Liver (tissue), 9 donors: Measurements from ENCODE around the gene VAPB. TPM values are rescaled to one million over a fixed set of nuclear protein-coding genes. Genes with fewer than 3 reads are reported as not detected.

Experiments used
- DNase-seq: peaks from one replicate; pipeline ENCODE4 v3.0.0-alpha.2; 2017; ENCODE audit warnings: low spot score
- H3K27ac ChIP-seq, 2 donors: one replicate each; pipeline ENCODE4 v1.7.0; 2013; ENCODE audit warnings: inconsistent platforms in 2 of 2, low read length in 2 of 2, control low read depth in 1 of 2, low read depth in 1 of 2, mild to moderate bottlenecking in 1 of 2
- H3K27me3 ChIP-seq, 4 donors: one replicate each; pipeline versions ENCODE4 v1.6.1 to v1.7.0; 2013; ENCODE audit warnings: low read length in 3 of 4, inconsistent platforms in 1 of 4, mild to moderate bottlenecking in 1 of 4, moderate library complexity in 1 of 4; ENCODE audit not compliant: control insufficient read depth in 4 of 4, insufficient read depth in 4 of 4
- H3K36me3 ChIP-seq, 4 donors: one replicate each; pipeline versions ENCODE4 v1.6.1 to v1.7.0; 2013; ENCODE audit warnings: low read length in 3 of 4, mild to moderate bottlenecking in 3 of 4, low read depth in 1 of 4, moderate library complexity in 1 of 4; ENCODE audit not compliant: control insufficient read depth in 4 of 4, insufficient read depth in 3 of 4
- H3K4me1 ChIP-seq, 4 donors: one replicate each; pipeline versions ENCODE4 v1.6.1 to v1.7.0; 2013; ENCODE audit warnings: low read length in 3 of 4, mild to moderate bottlenecking in 3 of 4, moderate library complexity in 1 of 4; ENCODE audit not compliant: control insufficient read depth in 4 of 4, insufficient read depth in 4 of 4
- H3K4me3 ChIP-seq, 3 donors: one replicate each; pipeline versions ENCODE4 v1.6.1 to v1.7.0; 2013; ENCODE audit warnings: low read length in 3 of 3, control low read depth in 1 of 3, low read depth in 1 of 3, mild to moderate bottlenecking in 1 of 3
- H3K9ac ChIP-seq, 2 donors: one replicate each; pipeline ENCODE4 v1.7.0; 2013; ENCODE audit warnings: low read length in 2 of 2, mild to moderate bottlenecking in 2 of 2, moderate library complexity in 2 of 2, control low read depth in 1 of 2, low read depth in 1 of 2
- H3K9me3 ChIP-seq, 4 donors: one replicate each; pipeline versions ENCODE4 v1.6.1 to v1.7.0; 2013; ENCODE audit warnings: low read length in 3 of 4; ENCODE audit not compliant: control insufficient read depth in 4 of 4
- CTCF ChIP-seq: fragments of 150-350 bp; IDR thresholded peaks from 2 replicates; pipeline ENCODE4 v1.5.1; 2017; ENCODE audit warnings: improper control_type of control experiment, low read depth, low read length; ENCODE audit not compliant: missing input control
- EGR1 ChIP-seq, 2 donors: IDR thresholded peaks; 2 replicates each; pipeline ENCODE4 v1.6.1; 2016 to 2018; ENCODE audit warnings: antibody characterized with exemption in 2 of 2, low read depth in 2 of 2
- FOXA1 ChIP-seq: IDR thresholded peaks from 2 replicates; pipeline ENCODE4 v1.6.1; 2016; ENCODE audit warnings: antibody characterized with exemption
- FOXA2 ChIP-seq: IDR thresholded peaks from 2 replicates; pipeline ENCODE4 v1.6.1; 2016; ENCODE audit warnings: antibody characterized with exemption
- GABPA ChIP-seq, 2 donors: IDR thresholded peaks in 1 of 2; conservative IDR thresholded peaks in 1 of 2; 2 replicates each; pipeline ENCODE4 v1.6.1; 2016; ENCODE audit warnings: antibody characterized with exemption in 2 of 2, mild to moderate bottlenecking in 1 of 2, moderate library complexity in 1 of 2
- HNF4A ChIP-seq, 2 donors: conservative IDR thresholded peaks; 2 replicates each; pipeline ENCODE4 v1.6.1; 2016; ENCODE audit warnings: antibody characterized with exemption in 2 of 2, mild to moderate bottlenecking in 2 of 2
- HNF4G ChIP-seq: IDR thresholded peaks from 2 replicates; pipeline ENCODE4 v1.6.1; 2016; ENCODE audit warnings: antibody characterized with exemption
- JUND ChIP-seq, 2 donors: IDR thresholded peaks; 2 replicates each; pipeline ENCODE4 v1.6.1; 2016; ENCODE audit warnings: antibody characterized with exemption in 2 of 2
- NR2F2 ChIP-seq: IDR thresholded peaks from 2 replicates; pipeline ENCODE4 v1.6.1; 2016; ENCODE audit warnings: antibody characterized with exemption
- RAD21 ChIP-seq, 2 donors: IDR thresholded peaks; 2 replicates each; pipeline ENCODE4 v1.6.1; 2016; ENCODE audit warnings: antibody characterized with exemption in 2 of 2, mild to moderate bottlenecking in 2 of 2
- REST ChIP-seq: IDR thresholded peaks from 2 replicates; pipeline ENCODE4 v1.6.1; 2016; ENCODE audit warnings: antibody characterized with exemption, mild to moderate bottlenecking
- RXRA ChIP-seq, 2 donors: IDR thresholded peaks; 2 replicates each; pipeline ENCODE4 v1.6.1; 2017 to 2018; ENCODE audit warnings: antibody characterized with exemption in 2 of 2, mild to moderate bottlenecking in 1 of 2
- SP1 ChIP-seq: IDR thresholded peaks from 2 replicates; pipeline ENCODE4 v1.6.1; 2018; ENCODE audit warnings: antibody characterized with exemption, mild to moderate bottlenecking
- TAF1 ChIP-seq: conservative IDR thresholded peaks from 2 replicates; pipeline ENCODE4 v1.6.1; 2016; ENCODE audit warnings: antibody characterized with exemption, mild to moderate bottlenecking
- YY1 ChIP-seq: IDR thresholded peaks from 2 replicates; pipeline ENCODE4 v1.6.1; 2016; ENCODE audit warnings: antibody characterized with exemption, mild to moderate bottlenecking
- ZBTB33 ChIP-seq: IDR thresholded peaks from 2 replicates; pipeline ENCODE4 v1.6.1; 2016; ENCODE audit warnings: antibody characterized with exemption
- WGBS: extraction: QIAGEN DNeasy Blood & Tissue Kit; methylation state at CpG from one replicate; pipeline ENCODE4 v1.1.7; 2013; 5-methylcytosine and 5-hydroxymethylcytosine counted together
- polyA plus RNA-seq, 2 donors: library from polyadenylated mRNA; stranded (reverse) in 1 of 2; unstranded in 1 of 2; fragments of 200-250 nt in 1 of 2; fragments of >200 nt in 1 of 2; fragmentation: Nextera tagmentation in 1 of 2; extraction: Ambion mirVana in 1 of 2; gene quantifications; one replicate each; pipeline versions ENCODE4 v1.2.1 to v1.2.3, GENCODE V29; 2013 to 2015
- total RNA-seq, 2 donors: library from RNA; depleted of rRNA; stranded (reverse); fragments of >200 nt; gene quantifications; one replicate each; pipeline ENCODE4 v1.2.3, GENCODE V29; 2014
- TF ChIP-seq, protein P1 (sequence below): IDR thresholded peaks from 2 replicates; pipeline ENCODE4 v1.6.1; 2016; ENCODE audit warnings: antibody characterized with exemption
- TF ChIP-seq, protein P2 (sequence below): IDR thresholded peaks from 2 replicates; pipeline ENCODE4 v1.6.1; 2016; ENCODE audit warnings: antibody characterized with exemption
- donor health status: healthy.
- donor health status: healthy.
- donor health status: healthy.
- donor health status: healthy.
- donor health status: healthy.

The VAPB gene
- total and polyA plus RNA-seq, 4 donors: 12.2 to 21.7 (median 18.5) TPM

DNA sequence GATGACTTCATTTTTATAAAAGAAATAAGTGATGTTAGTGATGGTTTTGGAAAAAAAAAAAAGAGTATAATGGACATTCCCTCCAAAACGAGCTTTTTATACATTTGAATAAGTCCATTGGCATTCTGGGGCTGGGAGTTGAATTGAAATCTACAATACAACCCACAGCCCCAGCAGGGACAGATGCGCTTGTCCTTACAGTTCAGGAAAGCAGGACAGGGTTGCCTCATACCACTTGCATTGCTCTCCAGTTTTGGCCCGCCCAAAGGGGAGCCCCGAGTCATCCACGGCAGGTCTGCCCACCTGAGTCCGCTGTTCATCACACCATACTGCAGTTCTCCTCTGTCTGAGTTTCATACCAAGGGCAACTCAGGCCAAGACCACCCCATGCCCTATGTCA lies 46.2 kb downstream of the VAPB start (continued):
- no peak for TF ChIP-seq EGR1 (IDR thresholded peaks at IDR 0.05; ENCODE audit: low read depth in 2 of 2)

DNA sequence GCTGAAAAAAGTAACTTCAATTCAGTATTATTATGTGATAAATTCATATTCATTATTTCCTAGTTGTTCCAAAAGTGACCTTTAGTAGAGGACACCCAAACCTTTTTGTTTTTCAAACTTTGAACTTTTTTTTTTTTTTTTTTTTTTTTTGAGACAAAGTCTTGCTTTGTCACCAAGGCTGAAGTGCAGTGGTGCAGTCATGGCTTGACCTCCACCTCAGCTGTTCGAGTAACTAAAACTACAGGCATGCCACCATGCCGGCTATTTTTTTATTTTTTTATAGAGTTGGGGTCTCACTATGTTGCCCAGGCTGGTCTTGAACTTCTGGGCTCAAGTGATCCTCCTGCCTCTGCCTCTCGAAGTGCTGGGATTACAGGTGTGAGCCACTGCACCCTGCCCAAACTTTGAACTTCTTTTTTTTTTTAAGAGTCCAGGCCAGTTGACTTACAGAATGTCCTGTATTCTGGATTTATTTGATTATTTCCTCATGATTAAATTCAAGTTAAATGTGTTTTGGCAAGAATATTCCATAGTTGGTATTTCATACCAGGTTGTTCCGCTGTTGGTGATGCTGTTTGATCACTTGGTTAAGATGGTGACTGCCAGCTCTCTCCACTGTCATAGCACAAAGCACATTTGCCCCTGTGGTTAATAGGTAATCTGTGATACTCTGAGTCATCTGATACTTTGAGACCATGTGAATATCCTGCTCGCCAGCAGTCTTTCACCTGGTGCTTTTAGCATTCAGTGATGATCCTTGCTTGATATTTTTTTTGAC lies 48.0 kb downstream of the VAPB start:
- Histone ChIP-seq H3K9me3 (no peaks in the 10 kb centered on the region), H3K36me3 (peaks cover 0 to 2% (median under 1%) of the 10 kb centered on the region in 4 donors), H3K9ac (no peak overlapping the region), H3K4me1 (peaks cover 16 to 33% (median 21%) of the 10 kb centered on the region in 4 donors), H3K4me3 (no peak overlapping the region), H3K27me3 (no peaks in the 10 kb centered on the region), H3K27ac (peak overlapping the region; percentile 74 to 82)
- 54% methylated on average over 5 of the region's 5 CpGs for WGBS
- TF ChIP-seq FOXA1 (peak; percentile 51), EGR1 (IDR thresholded peaks at IDR 0.05; ENCODE audit: low read depth in 2 of 2) (no peak), RXRA (IDR thresholded peaks at IDR 0.05) (peak; percentile 56 to 93), JUND (IDR thresholded peaks at IDR 0.05) (peak; percentile 75 to 96), RAD21 (IDR thresholded peaks at IDR 0.05) (peak; percentile 37 to 40), GABPA (IDR thresholded peaks at IDR 0.05 in 1 of 2, conservative IDR thresholded peaks at IDR 0.05 in 1 of 2) (no peak), HNF4A (conservative IDR thresholded peaks at IDR 0.05) (peak; percentile 69 to 79), ZBTB33 (peak; percentile 44), SP1 (peak; percentile 67), CTCF (no peak), TAF1 (no peak), HNF4G (no peak), NR2F2 (no peak), REST (peak; percentile 59), FOXA2 (peak; percentile 63), YY1 (peak; percentile 86)
- TF ChIP-seq, protein P1, sequence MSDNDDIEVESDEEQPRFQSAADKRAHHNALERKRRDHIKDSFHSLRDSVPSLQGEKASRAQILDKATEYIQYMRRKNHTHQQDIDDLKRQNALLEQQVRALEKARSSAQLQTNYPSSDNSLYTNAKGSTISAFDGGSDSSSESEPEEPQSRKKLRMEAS: peak; percentile 57
- TF ChIP-seq, protein P2, sequence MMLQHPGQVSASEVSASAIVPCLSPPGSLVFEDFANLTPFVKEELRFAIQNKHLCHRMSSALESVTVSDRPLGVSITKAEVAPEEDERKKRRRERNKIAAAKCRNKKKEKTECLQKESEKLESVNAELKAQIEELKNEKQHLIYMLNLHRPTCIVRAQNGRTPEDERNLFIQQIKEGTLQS: peak; percentile 80
- no peak for DNase-seq
